Midbrain (tissue), 1 donor: ENCODE measurements around the gene KCNK13.
"Not testable (repeated sequence)": the region's sequence is repeated elsewhere in the genome, so short reads cannot be mapped to it uniquely, and the experiment has no call there.

Source experiments
- DNase-seq: peaks from one replicate; lab custom pipeline; 2025; lab: John Stamatoyannopoulos, UW

Gene KCNK13

DNA sequence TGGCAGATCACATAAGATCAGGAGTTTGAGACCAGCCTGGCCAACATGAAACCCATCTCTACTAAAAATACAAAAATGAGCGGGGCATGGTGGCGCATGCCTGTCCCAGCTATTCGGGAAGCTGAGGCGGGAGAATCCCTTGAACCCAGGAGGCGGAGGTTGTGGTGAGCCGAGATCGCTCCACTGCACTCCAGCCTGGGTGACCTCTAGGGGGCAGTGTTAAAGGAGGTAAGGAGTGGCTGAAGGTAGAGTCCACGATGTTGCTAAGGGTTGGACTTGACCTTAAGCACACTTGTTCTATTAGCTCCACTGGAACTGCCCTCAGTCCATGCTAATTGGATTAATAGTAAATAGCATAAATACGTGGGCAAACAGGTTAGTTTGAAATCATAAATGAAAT, 132.1 kb downstream of the KCNK13 start:
- no peak for DNase-seq

DNA sequence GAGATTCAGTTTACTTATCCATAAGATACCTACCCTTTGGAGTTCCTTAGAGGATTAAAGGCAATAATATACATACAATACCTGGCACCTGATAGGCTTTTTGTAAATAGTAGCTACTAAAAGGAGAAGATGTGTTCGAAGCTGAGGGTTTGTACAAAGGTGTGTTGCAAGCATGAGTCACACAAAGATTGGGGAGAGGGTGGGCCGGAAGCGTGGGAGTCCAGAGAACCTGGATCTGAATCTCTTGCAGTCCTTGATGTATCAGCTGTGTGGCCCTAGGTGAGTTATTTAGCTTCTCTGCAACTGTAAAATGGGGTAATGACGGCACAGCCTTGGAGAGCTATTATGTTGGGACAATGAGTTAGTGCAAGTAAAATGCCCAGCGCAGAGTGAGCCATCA, 132.9 kb downstream of the KCNK13 start:
- no peak for DNase-seq

DNA sequence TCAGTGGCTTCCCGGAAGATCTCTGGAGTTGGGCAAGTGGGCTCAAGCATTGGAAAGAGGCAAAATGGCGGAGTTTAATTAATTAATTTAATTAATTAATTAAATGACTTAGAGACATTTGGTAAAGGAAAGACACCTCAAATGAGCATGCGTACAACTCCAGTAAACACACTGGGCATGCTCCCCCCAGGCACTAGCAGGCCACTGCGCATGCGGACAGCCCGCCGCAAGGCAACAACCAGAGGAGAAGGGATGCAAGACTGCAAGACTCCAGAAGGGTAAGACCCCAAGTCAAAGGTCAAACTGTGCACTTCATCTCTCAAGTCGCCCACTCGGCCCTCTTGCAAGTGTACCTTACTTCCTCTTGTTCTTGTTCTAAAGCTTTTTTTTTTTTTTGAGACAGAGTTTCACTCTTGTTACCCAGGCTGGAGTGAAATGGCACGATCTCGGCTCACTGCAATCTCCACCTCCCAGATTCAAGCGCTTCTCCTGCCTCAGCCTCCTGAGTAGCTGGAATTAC, 136.8 kb downstream of the KCNK13 start:
- DNase-seq: no peak

DNA sequence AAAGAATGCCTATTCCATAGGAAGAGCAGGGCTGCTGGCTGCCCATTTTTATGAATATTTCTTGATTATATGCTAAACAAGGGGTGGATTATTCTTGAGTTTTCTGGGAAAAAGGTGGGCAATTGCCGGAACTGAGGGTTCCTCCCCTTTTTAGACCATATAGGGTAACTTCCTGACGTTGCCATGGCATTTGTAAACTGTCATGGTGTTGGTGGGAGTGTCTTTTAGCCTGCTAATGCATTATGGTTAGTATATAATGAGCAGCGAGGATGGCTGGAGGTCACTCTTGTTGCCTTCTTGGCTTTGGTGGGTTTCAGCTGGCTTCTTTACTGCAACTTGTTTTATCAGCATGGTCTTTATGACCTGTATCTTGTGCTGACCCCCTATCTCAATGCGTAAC, 138.8 kb downstream of the KCNK13 start:
- not testable (repeated sequence) for DNase-seq

DNA sequence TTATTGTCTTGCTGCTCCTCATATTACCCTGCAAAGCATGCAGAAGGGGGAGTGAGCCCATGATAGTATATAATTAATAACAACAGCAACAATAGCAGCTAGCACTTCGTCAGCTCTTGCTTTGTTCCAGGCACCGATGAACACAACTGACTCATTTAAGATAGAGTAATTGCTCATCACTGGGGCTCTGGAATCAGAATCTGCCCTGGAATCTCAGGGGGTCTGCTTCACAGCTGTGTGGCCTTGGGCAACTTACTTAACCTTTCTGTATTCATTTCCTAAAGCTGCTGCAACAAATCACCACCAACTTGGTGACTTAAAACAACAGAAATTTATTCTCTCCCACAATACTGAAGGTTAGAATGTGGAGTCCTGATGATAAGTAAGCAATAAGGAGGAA, 139.6 kb downstream of the KCNK13 start:
- DNase-seq: no peak

DNA sequence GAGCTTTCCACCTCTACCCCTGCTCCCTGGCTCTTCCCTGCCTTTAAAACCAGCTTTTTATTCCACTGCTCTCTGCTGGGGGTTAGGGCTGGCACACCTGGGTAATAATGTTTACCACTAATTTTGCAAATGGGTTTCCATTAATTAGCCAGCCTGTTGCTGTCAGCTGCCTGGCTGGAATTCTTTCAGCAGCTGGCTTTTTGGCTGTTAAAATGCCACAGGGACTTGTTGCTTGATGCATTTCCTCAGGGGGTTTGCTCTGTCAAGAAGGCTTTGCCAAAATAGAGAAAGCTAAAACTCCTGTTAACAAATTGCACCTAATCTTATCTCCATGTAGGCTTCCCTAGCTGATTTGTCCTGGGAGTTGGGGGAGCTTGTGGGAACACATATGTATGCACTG, 142.7 kb downstream of the KCNK13 start:
- DNase-seq: no peak

DNA sequence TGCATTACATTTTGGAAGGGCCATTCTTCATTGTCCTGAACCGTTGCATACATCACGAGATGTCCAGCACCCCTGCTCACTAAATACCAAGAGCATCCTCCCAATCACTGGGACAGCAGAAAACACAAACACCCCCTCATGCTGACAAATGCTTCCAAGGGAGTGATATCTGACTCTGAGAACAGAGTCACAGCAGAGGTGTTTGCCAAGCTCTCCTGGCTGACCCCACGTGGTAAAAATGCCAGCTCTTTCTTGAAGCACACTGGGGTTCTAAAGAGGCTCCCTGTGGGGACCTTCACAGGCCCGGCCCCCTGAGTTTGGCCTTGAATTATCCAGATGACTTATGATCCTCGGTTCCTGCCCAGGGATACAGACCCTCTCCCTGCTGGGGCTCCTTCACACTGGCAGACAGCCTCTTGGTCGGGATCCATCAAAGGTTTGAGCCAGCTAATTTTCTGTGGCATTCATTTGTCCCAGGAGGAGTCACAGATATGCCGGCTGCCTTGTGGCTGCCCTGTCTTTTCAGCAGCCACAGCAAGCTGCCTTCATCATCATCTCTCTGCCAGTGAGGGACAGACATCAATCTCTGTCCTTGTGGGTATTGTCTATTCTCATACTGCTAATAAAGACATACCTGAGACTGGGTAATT, 151.4 kb downstream of the KCNK13 start:
- no peak for DNase-seq

DNA sequence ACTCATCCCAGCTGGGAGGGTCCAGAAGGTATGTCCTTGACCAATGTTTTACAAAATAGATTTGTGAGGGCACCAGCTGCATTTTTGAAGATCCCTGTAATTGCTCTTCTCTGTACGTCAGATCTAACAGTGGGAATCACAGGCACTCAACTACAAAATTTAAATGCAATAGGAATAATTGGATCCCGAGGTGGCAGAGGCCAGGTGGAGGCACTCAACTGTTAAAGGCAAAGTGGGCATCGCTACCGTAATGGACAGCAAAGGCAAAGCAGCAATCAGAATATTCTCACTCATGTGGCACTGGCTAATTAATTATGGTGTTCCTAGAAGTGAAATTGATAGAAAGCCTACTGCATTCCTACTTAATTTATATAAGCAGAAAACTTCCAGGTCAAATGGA, 166.7 kb downstream of the KCNK13 start:
- DNase-seq: no peak

DNA sequence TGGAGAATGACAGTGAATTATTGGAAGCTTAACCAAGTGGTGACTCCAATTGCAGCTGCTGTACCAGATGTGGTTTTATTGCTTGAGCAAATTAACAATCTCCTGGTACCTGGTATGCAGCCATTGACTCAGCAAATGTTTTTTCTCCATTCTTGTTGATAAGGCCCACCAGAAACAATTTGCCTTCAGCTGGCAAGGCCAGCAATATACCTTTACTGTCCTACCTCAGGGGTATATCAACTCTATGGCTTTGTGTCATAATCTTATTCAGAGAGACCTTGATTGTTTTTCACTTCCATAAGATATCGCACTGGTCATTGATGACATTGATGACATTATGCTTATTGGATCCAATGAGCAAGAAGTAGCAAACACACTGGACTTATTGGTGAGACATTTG, 168.1 kb downstream of the KCNK13 start:
- DNase-seq: not testable (repeated sequence)
